NCI-H2171 treated with DMSO at 0.1 percent for 48 hours (cell line): Measurements from ENCODE around the gene NOX1.

ENCODE experiments used
- DNase-seq: peaks from one replicate; lab custom pipeline; 2025; lab: John Stamatoyannopoulos, UW

NOX1 gene

GRCh38 chrX:100874325-100874724 is at the start of gene NOX1:
Gene NOX1, minus strand, starts transcription at chrX:100874359. Its CDS starts 220 bp downstream, at chrX:100874139.
- no peak for DNase-seq

GRCh38 chrX:100915562-100915961 is 41.4 kb upstream of the NOX1 start:
- DNase-seq, result no peak

GRCh38 chrX:100913111-100913510 is 39.0 kb upstream of the NOX1 start:
- no peak for DNase-seq

DNA sequence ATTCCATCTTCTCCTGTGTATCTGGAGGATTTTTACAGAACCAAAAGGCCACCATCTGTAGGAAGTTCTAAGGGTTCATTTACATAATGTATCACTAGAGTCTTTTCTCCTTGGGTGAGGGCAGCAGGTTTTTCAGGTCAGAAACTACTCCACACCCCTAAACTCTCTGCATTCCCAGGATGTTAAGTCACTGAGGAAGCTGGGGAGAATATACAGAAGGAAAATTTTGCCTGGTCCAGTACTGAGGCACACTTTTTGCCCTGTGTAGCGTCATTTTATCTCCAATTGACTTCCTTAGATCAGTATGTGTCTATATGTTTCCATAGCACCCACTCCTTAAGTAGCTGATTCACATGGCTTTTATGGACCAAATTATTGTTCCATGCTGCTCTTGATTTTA is 37.6 kb upstream of the NOX1 start:
- no peak for DNase-seq

- DNase-seq, result no peak
These were observed 31.5 kb upstream of the NOX1 start for GRCh38 chrX:100905620-100906019.

GRCh38 chrX:100904433-100904832 is 30.3 kb upstream of the NOX1 start:
- no peak for DNase-seq

DNA sequence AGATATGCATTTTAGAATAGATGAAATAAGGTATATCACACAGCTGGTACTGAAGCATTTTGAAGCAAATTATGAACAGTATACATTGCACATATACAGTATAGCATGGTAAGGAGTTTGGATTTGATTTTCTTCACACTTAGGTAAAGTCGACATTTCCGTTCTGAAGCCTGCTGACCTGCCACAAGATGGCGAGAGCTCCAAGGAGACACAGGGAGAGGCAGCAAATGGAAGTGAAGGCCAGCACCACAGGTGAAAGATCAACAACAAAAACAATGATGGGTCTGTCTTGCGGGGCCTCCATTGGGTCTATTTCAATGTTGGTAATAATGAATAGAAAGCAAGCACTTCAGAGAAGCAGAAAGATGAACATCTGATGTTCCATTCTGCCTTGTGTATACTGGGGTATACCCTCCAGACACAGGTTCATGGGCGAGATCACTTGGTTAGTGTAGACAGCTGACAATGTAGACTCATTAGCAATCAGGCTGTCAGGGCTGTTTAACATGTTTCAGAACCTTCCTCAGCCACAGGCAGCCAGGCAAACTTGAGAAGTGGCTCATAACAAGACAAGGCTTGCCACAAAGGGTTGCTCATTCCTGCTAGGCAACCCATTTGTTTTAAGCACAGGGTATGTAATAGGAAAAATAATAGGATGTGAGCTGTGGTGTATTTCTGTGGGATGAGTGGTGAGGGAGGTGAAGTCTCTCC is 21.4 kb upstream of the NOX1 start:
- peak; percentile 31 for DNase-seq

- DNase-seq, result no peak
These were observed 9.5 kb upstream of the NOX1 start for GRCh38 chrX:100883654-100884053.

DNA sequence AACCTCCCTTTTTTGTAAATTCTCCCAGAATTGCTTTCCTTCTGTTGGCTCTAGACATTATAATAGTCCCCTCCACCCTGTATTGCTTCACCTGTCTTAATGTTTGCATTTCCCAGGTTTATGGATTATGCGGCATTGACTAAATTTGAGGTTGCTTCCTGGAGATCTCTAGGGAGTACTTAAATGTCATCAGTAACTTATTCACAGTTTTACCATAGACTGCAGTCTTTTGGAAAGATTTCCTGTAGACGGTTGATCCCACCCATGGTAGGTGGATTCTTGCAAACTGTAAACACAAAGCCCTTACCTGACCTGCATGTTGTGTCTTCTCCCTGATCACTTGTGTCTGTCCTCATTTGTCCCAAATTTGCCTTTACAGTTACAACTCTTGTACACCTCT is 6.2 kb upstream of the NOX1 start:
- DNase-seq, result no peak

- DNase-seq, result no peak
These were observed 2.3 kb downstream of the NOX1 start for GRCh38 chrX:100871594-100872560.

GRCh38 chrX:100870527-100870926 is 3.6 kb downstream of the NOX1 start:
- DNase-seq, result no peak

DNA sequence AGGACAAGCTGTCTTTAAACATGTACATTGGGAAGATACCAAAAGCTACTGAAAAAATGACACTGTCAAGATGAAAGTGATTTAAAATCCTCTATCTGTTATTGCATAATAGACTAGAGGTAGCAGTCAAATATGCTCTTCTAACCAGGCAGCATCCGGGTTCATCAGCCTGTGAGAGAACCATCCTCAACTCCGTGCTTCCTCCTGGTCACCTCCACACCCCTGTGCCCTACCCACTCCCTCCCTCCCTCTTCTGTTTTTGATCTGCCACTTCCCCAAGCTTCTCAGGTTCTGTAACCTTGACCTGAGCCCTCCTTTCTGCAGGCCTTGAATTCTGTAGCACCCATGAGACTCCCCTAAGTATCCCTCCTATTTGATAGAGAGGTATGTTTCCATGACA is 5.9 kb downstream of the NOX1 start:
- no peak for DNase-seq

DNA sequence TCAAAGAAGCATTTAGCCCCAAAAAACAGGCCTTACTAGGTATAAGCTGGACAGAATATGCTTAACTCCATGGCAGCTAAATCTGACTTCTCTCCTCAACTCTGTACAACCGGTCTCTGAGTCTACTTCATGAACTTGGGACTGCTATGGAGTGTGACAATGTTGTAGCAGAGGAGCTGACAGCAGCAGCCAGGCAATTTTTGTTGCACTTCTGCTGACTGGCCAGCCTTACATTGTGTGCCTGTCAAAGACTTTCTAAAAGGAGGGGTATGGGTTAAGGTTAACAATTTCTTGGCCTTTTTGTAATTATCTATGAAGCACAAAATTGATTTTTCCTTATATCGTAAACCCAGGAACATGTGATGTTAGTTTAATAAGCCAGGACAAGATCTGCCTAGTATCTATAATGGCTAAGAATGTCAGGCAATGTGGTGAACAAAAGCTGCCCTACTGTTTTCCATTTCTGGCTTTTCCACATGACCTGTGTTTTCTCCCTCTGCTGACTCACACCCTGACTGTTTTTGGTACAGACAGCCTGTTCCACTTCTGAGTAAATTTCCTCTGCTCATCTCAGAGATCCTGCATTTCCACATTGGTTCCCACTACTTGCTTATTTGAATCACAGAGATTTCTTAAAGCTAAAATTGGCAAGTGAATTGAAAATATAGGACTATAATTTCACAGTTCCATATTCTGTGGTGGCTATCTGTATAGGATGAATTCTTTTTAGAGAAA is 9.3 kb downstream of the NOX1 start:
- no peak for DNase-seq

- DNase-seq, result no peak
These were observed 10.8 kb downstream of the NOX1 start for GRCh38 chrX:100863326-100863864.

GRCh38 chrX:100852810-100853209 is 21.3 kb downstream of the NOX1 start:
- DNase-seq, result no peak

DNA sequence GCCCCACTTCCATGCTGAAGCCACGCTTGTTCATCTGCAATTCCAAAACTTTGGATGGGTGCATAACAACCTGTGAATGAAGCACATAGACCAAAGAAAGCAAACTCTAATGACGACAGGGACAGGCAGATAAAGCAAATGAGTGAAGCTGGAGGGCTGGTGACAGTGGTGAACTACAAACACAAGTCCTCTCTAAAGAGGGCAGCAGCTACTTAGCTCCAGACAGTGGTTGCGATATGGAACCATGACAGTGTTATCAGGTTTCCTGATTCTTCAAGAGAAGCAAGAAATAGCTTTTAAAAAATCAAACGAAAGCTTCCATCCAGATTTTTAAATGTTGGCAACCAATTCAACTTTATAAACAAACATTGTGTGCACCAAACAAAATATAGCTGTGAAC is 23.8 kb downstream of the NOX1 start:
- no peak for DNase-seq

- no peak for DNase-seq
These were observed 42.8 kb downstream of the NOX1 start for GRCh38 chrX:100831219-100831946.

- no peak for DNase-seq
These were observed 43.6 kb downstream of the NOX1 start for GRCh38 chrX:100830547-100830946.

DNA sequence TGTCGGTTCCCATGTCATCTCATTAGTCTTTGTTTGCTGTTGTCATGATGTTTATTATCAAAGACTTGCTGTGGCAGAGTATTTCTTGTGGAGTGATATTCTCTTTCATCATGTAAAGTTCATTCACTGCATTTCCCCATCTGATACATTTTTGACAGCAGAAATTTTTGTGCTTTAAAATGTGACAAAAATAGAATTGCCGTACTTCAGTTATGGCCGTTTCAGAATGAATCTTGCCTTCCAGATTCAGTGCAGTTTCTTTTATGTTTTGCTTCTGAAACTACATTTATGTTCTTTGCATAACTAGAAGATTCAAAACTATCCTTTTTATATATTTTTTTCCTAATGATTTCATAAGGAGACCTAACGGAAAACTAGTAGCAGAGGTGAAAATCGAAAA is 44.0 kb downstream of the NOX1 start:
- DNase-seq, result no peak

DNA sequence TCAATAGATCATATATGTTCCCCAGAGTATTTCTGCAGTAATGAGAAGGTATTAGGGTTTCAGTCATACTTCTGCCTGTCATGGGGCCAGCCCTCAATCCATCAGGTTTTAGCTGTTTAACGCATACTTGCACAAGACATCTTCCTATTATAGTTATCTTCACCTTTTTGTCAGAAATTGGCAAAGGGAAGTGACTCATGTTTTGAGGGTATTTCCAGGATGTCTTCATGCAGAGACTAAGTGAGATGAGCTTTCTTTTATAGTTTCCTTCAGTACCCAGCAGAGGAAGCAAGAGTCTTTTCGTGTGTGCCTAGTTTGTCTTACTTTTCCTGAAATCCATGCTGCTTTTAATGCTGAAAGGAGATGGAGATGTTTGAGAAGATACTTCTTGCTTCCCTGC is 44.4 kb downstream of the NOX1 start:
- DNase-seq, result no peak

DNA sequence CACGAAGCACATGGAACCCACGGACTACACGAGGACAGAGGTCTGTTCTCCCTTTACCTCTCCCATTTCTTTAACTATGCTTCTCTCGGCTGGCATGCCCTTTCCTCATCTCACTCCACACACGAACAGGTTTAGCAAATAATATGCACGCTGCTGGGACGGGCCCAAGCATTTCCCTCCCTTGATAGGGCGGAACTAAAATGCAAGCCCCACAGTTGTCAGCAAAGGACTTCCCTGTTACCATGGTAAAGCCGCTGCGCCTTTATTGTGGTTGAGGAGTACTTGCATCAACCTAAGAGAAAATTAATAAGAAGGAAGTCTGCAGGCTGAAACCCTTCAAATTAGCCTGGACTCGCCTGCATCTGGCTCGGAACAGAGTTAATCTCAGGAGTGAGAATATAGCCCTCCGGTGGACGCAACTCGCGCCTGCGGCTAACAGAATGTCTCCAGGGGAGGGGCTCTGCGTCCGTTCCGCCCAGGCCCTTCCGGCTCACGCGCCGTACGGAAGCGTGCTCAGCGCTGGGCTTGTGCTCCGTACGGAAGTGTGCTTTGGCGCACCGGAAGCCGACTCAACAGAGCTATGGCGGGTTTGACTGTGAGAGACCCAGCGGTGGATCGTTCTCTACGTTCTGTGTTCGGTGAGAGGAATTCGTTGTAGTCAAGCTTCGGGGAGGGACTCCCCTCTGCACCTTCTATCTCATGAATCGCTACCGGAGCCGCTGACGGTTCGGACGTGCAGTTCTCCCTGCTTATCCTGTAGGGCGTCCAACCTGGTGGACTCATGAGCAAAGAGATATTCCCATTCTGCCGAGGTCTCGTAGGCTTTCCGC is 54.1 kb downstream of the NOX1 start, which contains the start of gene CSTF2:
CSTF2 (plus strand) TSS at position 555 of the 830 bp plus-strand sequence; CDS start at position 581, 26 bp downstream.
- peak; percentile 72 for DNase-seq
